H1 (cell line): Measurements from ENCODE around the gene FAM174A.

ENCODE experiments used
- ASH2L ChIP-seq: fragments of 200-600, 300-600 bp; sonication (generic); IDR thresholded peaks from one replicate; pipeline ENCODE4 v1.7.1; 2017; ENCODE audit warnings: low read length
- CTCF ChIP-seq, 3 experiments: IDR thresholded peaks; 1 replicate in 2 of 3; 2 replicates in 1 of 3; pipeline versions ENCODE4 v1.5.1 to v1.6.1; 2011; ENCODE audit warnings: low read length in 3 of 3, mild to moderate bottlenecking in 3 of 3, inconsistent platforms in 2 of 3, low read depth in 1 of 3, moderate library complexity in 1 of 3; ENCODE audit not compliant: insufficient read depth in 1 of 3; ENCODE audit errors: control extremely low read depth in 1 of 3
- EP300 ChIP-seq, 2 experiments: IDR thresholded peaks; 1 replicate in 1 of 2; 2 replicates in 1 of 2; pipeline ENCODE4 v1.6.1; 2011 to 2012; ENCODE audit warnings: low read depth in 2 of 2, low read length in 2 of 2, mild to moderate bottlenecking in 2 of 2, borderline replicate concordance in 1 of 2, inconsistent platforms in 1 of 2, moderate library complexity in 1 of 2
- GABPA ChIP-seq: IDR thresholded peaks from 2 replicates; pipeline ENCODE4 v1.6.1; 2011; ENCODE audit warnings: mild to moderate bottlenecking, low read length, moderate library complexity, borderline replicate concordance; ENCODE audit not compliant: insufficient read depth
- MAFK ChIP-seq: IDR thresholded peaks from 2 replicates; pipeline ENCODE4 v1.6.1; 2012; ENCODE audit warnings: low read depth, mild to moderate bottlenecking, improper control_type of control experiment, low read length
- POLR2A ChIP-seq, 2 experiments: IDR thresholded peaks; 1 replicate in 1 of 2; 2 replicates in 1 of 2; pipeline ENCODE4 v1.6.1; 2011; ENCODE audit warnings: low read depth in 2 of 2, low read length in 2 of 2, mild to moderate bottlenecking in 2 of 2; ENCODE audit errors: control extremely low read depth in 1 of 2
- RXRA ChIP-seq: IDR thresholded peaks from 2 replicates; pipeline ENCODE4 v1.6.1; 2011; ENCODE audit warnings: low read depth, mild to moderate bottlenecking, low read length, moderate library complexity; ENCODE audit not compliant: insufficient read depth
- TEAD4 ChIP-seq: IDR thresholded peaks from 2 replicates; pipeline ENCODE4 v1.6.1; 2012; ENCODE audit warnings: low read depth, low read length, inconsistent platforms, mixed read lengths

- TF ChIP-seq ASH2L (no peak), POLR2A (IDR thresholded peaks at IDR 0.05; ENCODE audit: control extremely low read depth in 1 of 2, low read depth in 2 of 2, low read length in 2 of 2) (no peak), EP300 (IDR thresholded peaks at IDR 0.05; ENCODE audit: borderline replicate concordance in 1 of 2, low read depth in 2 of 2, low read length in 2 of 2) (no peak), CTCF (IDR thresholded peaks at IDR 0.05; ENCODE audit: control extremely low read depth in 1 of 3, insufficient read depth in 1 of 3, low read depth in 1 of 3, low read length in 3 of 3) (no peak), MAFK (no peak), GABPA (no peak), RXRA (no peak), TEAD4 (no peak)
Measured at GRCh38 chr5:100562821-100563220, 27.6 kb downstream of the FAM174A start.
